NB4 (cell line): ENCODE measurements around the gene AKR1B1.

Experiments used
- DNase-seq: peaks from one replicate; pipeline ENCODE4 v3.0.0; 2010; ENCODE audit warnings: low read depth
- H3K4me3 ChIP-seq: one replicate; pipeline ENCODE4 v1.5.1; 2011; ENCODE audit warnings: mild to moderate bottlenecking, low read depth, low read length, moderate library complexity
- CTCF ChIP-seq: IDR thresholded peaks from one replicate; pipeline ENCODE4 v1.5.1; 2012; ENCODE audit warnings: low read depth, low read length
- MAX ChIP-seq: IDR thresholded peaks from 2 replicates; pipeline ENCODE4 v1.6.1; 2011; ENCODE audit warnings: low read depth, low read length
- MYC ChIP-seq: IDR thresholded peaks from 2 replicates; pipeline ENCODE4 v1.6.1; 2011; ENCODE audit warnings: low read depth, low read length
- POLR2A ChIP-seq: IDR thresholded peaks from 2 replicates; pipeline ENCODE4 v1.6.1; 2011; ENCODE audit warnings: mild to moderate bottlenecking; ENCODE audit not compliant: insufficient read length; ENCODE audit errors: extremely low read depth

AKR1B1 gene

GRCh38 chr7:134468054-134468453, 9.2 kb upstream of the AKR1B1 start:
- no peak for DNase-seq
- H3K4me3 ChIP-seq, result no peak overlapping the region

GRCh38 chr7:134465491-134465890, 6.6 kb upstream of the AKR1B1 start:
- no peak overlapping the region for H3K4me3 ChIP-seq
- TF ChIP-seq MAX, result no peak
- no peak for TF ChIP-seq CTCF
- TF ChIP-seq POLR2A, result no peak
- no peak for TF ChIP-seq MYC
- DNase-seq, result peak; percentile 40

More at GRCh38 chr7:134468054-134468453, 9.2 kb upstream of the AKR1B1 start:
- TF ChIP-seq MAX (no peak), POLR2A (no peak), MYC (no peak), CTCF (no peak)

- no peak overlapping the region for H3K4me3 ChIP-seq
- TF ChIP-seq POLR2A (no peak), CTCF (no peak)
- DNase-seq, result no peak
These were observed 5.6 kb upstream of the AKR1B1 start for GRCh38 chr7:134464496-134464895.

- H3K4me3 ChIP-seq, result no peak overlapping the region
- DNase-seq, result no peak
- no peak for TF ChIP-seq MAX
- no peak for TF ChIP-seq MYC
- no peak for TF ChIP-seq CTCF
- no peak for TF ChIP-seq POLR2A
These were observed 4.9 kb upstream of the AKR1B1 start for GRCh38 chr7:134463751-134464150.

- no peak for DNase-seq
- TF ChIP-seq CTCF (no peak), POLR2A (no peak), MAX (no peak), MYC (no peak)
- no peak overlapping the region for H3K4me3 ChIP-seq
These were observed 3.5 kb upstream of the AKR1B1 start for GRCh38 chr7:134462337-134462925.

- no peak for DNase-seq
- no peak for TF ChIP-seq POLR2A
- no peak for TF ChIP-seq MYC
- no peak for TF ChIP-seq CTCF
- no peak for TF ChIP-seq MAX
- H3K4me3 ChIP-seq, result no peak overlapping the region
These were observed 3.0 kb upstream of the AKR1B1 start for GRCh38 chr7:134461916-134462315.
